Globus pallidus (tissue), 1 donor: ENCODE results near the gene LSR.

Experiments used
- DNase-seq: peaks from one replicate; pipeline ENCODE4 v3.0.0-alpha.2; 2015; ENCODE audit warnings: low spot score

LSR gene

GRCh38 chr19:35248310-35249145, at the start of gene LSR:
Gene LSR (plus strand): TSS chr19:35249002. CDS start chr19:35249023, 21 bp downstream.
- no peak for DNase-seq

GRCh38 chr19:35199481-35199880, 49.3 kb upstream of the LSR start:
- DNase-seq: no peak

- DNase-seq: no peak
Observed at GRCh38 chr19:35202722-35203688, 45.8 kb upstream of the LSR start.

- DNase-seq: peak; percentile 33
Observed at GRCh38 chr19:35204799-35205732, 43.7 kb upstream of the LSR start.

- no peak for DNase-seq
Observed at GRCh38 chr19:35205733-35206323, 43.0 kb upstream of the LSR start.

- DNase-seq: no peak
Observed at GRCh38 chr19:35206379-35206778, 42.4 kb upstream of the LSR start.

GRCh38 chr19:35206855-35207254, 41.9 kb upstream of the LSR start:
- no peak for DNase-seq

- no peak for DNase-seq
Observed at GRCh38 chr19:35207391-35207871, 41.4 kb upstream of the LSR start.

GRCh38 chr19:35208121-35208520, 40.7 kb upstream of the LSR start:
- no peak for DNase-seq

GRCh38 chr19:35209646-35210045, 39.2 kb upstream of the LSR start:
- no peak for DNase-seq

- no peak for DNase-seq
Observed at GRCh38 chr19:35211545-35212230, 37.1 kb upstream of the LSR start.

GRCh38 chr19:35212241-35212640, 36.6 kb upstream of the LSR start:
- DNase-seq: no peak

GRCh38 chr19:35213663-35214632, 34.9 kb upstream of the LSR start:
- no peak for DNase-seq

- DNase-seq: no peak
Observed at GRCh38 chr19:35214766-35215422, 33.9 kb upstream of the LSR start.

- no peak for DNase-seq
Observed at GRCh38 chr19:35216016-35216832, 32.6 kb upstream of the LSR start.

GRCh38 chr19:35216833-35217648, 31.8 kb upstream of the LSR start:
- peak; percentile 47 for DNase-seq

- DNase-seq: no peak
Observed at GRCh38 chr19:35217649-35217990, 31.2 kb upstream of the LSR start.
